Articular chondrocyte of knee joint (primary cell): Measurements from ENCODE around the gene NDST1. TPM values are rescaled to one million over a fixed set of nuclear protein-coding genes. Genes with fewer than 3 reads are reported as not detected.

Source experiments
- total RNA-seq: library from RNA; depleted of rRNA; stranded (reverse); fragments of >200 nt; gene quantifications from 2 replicates; pipeline ENCODE4 v1.2.3, GENCODE V29; 2012

Gene NDST1
- total RNA-seq = 45.8 and 60.5 TPM in 2 replicates

DNA sequence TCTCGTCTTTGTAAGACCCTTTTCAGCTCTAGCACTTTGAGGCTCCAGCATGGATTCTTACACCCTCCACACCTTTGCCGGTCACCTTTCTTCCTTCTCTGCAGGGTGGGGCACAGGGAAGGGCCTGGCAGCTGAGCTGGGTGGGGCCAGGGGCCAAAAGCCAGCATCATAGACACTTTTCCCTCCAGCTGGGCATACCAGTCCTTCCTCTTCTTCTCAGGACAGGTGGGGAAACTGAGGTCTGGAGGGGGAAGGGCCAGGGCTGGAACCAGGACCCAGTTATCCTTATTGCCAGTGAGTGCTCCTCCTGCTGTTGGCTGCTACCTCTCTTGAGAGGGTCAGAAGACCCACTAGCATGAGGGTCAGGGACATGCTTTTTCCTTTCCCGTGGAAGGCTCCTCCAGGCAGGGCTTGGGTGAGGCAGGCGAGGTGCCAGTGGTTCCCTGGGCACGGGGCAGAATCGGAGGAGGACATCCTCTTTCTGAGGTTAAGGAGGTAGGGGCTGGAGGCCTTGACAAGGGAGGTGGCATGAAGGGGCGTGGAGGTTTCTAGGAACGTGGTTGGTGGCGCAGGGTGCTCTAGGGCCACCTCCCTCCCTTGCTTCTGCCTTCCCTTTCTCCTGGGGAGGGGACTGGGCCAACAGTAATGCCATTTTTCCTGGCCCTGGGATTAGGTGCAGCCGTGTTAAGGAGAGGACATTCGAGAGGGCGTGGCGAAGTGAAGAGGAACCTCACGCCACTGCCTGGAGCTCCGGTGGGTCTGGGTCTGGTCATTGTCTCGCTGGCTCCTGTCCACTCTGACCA lies at the start of gene NDST1:
Gene NDST1 (plus strand): TSS at position 658 of the 803 bp plus-strand sequence. CDS start 13,124 bp downstream, outside the sequence.

Other genes starting within 250 kb of the NDST1 start
- gene CAMK2A, start 218.4 kb upstream of the NDST1 start, total RNA-seq = 0.78 and 0.86 TPM in 2 replicates
- gene ARSI, start 205.2 kb upstream of the NDST1 start, total RNA-seq = 7.2 and 8.0 TPM in 2 replicates
- 8.8 and 10.8 TPM in 2 replicates for gene TCOF1, start 150.4 kb upstream of the NDST1 start, total RNA-seq
- 2.0 and 5.9 TPM in 2 replicates for gene CD74, start 95.2 kb upstream of the NDST1 start, total RNA-seq
- 2,779 and 2,846 TPM in 2 replicates for gene RPS14, start 58.4 kb upstream of the NDST1 start, total RNA-seq
- gene SYNPO, start 132.5 kb downstream of the NDST1 start, total RNA-seq = 9.7 and 12.5 TPM in 2 replicates
- under 0.01 and 0.54 TPM in 2 replicates for gene MYOZ3, start 153.1 kb downstream of the NDST1 start, total RNA-seq
- gene RBM22, start 192.9 kb downstream of the NDST1 start, total RNA-seq = 36.6 and 42.4 TPM in 2 replicates